ENCODE data around the gene ALDH1L1. TPM values are rescaled to one million over a fixed set of nuclear protein-coding genes. Genes with fewer than 3 reads are reported as not detected.

ALDH1L1 gene
- total and polyA plus RNA-seq, 2 of the 8 experiments (the other 6 are each of a cell fraction or from before 2014, with no cell fraction given) = 0.98 to 1.6 TPM

DNA sequence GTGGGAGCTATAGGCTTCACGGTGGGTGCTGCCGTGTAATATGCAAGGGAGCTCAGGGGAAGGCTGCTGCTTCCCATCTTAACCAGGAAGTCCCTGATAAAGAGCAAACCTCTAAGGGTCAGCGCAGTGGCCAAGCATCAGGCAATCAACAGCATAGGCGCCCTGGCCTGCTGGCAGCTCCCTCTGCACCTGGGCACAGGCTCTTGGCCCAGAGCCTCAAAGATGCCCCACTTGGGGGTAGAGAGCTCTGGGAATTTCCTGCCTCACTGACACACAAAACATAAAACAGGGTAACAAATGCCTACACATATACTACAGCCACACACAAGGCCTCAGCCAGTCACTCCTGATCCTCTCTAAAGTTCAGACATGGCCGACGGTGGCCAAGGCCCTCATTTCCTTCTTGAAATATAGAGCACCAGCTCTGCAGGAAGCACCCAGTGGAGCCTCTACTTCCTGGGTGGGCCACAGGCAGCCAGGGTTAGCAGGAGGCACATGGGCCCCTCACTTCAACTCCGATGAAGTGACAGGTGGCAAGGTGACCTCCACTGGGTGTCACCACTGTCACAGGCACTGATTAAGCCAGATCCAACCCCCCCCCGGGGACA is 116.9 kb downstream of the ALDH1L1 start:
- ChIA-PET CTCF (ENCODE audit: partially characterized antibody) (no interaction called here), POLR2A (ENCODE audit: partially characterized antibody) (no interaction called here)
- no peak overlapping the region for H3K56ac ChIP-seq (replicated peaks; ENCODE audit: insufficient read length, low read depth, low read length)
- H4K5ac ChIP-seq (ENCODE audit: insufficient read length, low read depth, low read length) = no peak overlapping the region
- H3K4me2 ChIP-seq (ENCODE audit: insufficient read depth in 1 of 2, low read depth in 2 of 2, low read length in 2 of 2) = no peak overlapping the region
- H3K18ac ChIP-seq (ENCODE audit: extremely low read depth, low read length) = no peak overlapping the region
- no peak overlapping the region for H3K14ac ChIP-seq (ENCODE audit: insufficient read length)
- H2BK120ac ChIP-seq (replicated peaks; ENCODE audit: low read depth, low read length) = no peak overlapping the region
- no peak overlapping the region for H2AK5ac ChIP-seq (ENCODE audit: low read depth, low read length)
- no peak overlapping the region for H2BK15ac ChIP-seq (ENCODE audit: low read length)
- no peak overlapping the region for H2BK12ac ChIP-seq (ENCODE audit: low read depth, low read length)
- no peak overlapping the region for H2BK5ac ChIP-seq (ENCODE audit: low read depth, low read length)
- H3K23me2 ChIP-seq (ENCODE audit: low read depth, low read length) = no peaks in the 10 kb centered on the region
- peaks cover 0 to 4% (median 2%) of the 10 kb centered on the region in 4 experiments; a peak in 4 of 7 replicates for H3K4me1 ChIP-seq (replicated peaks in 1 of 4; ENCODE audit: control insufficient read depth in 3 of 4, insufficient read depth in 4 of 4, low read length in 3 of 4)
- no peak overlapping the region for H3K27ac ChIP-seq (ENCODE audit: low read depth, low read length)
- DNase-seq (ENCODE audit: low read depth in 1 of 2, low spot score in 2 of 2) (no peak), FAIRE-seq (no peak)
- no peak overlapping the region for H2BK20ac ChIP-seq (ENCODE audit: low read length)
- H3K27me3 ChIP-seq (replicated peaks in 1 of 4; ENCODE audit: control insufficient read depth in 3 of 4, extremely low read depth in 1 of 4, insufficient read depth in 3 of 4, low read length in 3 of 4) = no peaks in the 10 kb centered on the region
- no peak overlapping the region for H3K4me3 ChIP-seq (ENCODE audit: extremely low read depth in 1 of 4, insufficient read depth in 2 of 4, low read depth in 3 of 4, low read length in 4 of 4)
- no peaks in the 10 kb centered on the region for H3K79me2 ChIP-seq (ENCODE audit: control insufficient read depth in 1 of 2, insufficient read depth in 2 of 2, low read length in 2 of 2)
- no peak overlapping the region for H4K8ac ChIP-seq (ENCODE audit: extremely low read depth, insufficient read depth, low read length)
- no peak overlapping the region for H3K9ac ChIP-seq (replicated peaks in 1 of 4; ENCODE audit: extremely low read depth in 1 of 4, low read depth in 3 of 4, low read length in 3 of 4)
- H3K4ac ChIP-seq (replicated peaks; ENCODE audit: insufficient read length, low read depth, low read length) = no peak overlapping the region
- H3K36me3 ChIP-seq (ENCODE audit: control insufficient read depth in 2 of 4, insufficient read depth in 4 of 4, low read length in 3 of 4) = no peaks in the 10 kb centered on the region
- no peaks in the 10 kb centered on the region for H3K9me3 ChIP-seq (ENCODE audit: insufficient read depth in 2 of 2, low read depth in 1 of 2, low read length in 1 of 2)
- 87% methylated on average over 8 of the region's 8 CpGs; no CpG with 5 or more reads in 1 of the 2 experiments for WGBS, 2 experiments (ENCODE audit: extremely low coverage in 1 of 2, insufficient coverage in 1 of 2, insufficient read length in 1 of 2, insufficient replicate concordance in 2 of 2, low coverage in 1 of 2, low lambda C conversion rate in 2 of 2, missing lambda C conversion rate in 1 of 2)
- H3K23ac ChIP-seq (ENCODE audit: insufficient read length) = no peak overlapping the region
- TF ChIP-seq BCL11A (IDR thresholded peaks at IDR 0.05; ENCODE audit: low read depth in 2 of 2, low read length in 2 of 2) (no peak), RXRA (IDR thresholded peaks at IDR 0.05; ENCODE audit: insufficient read depth, low read depth, low read length) (no peak), SAP30 (IDR thresholded peaks at IDR 0.05; ENCODE audit: insufficient read depth, insufficient replicate concordance, low read length) (no peak)
- TF ChIP-seq, protein P1, sequence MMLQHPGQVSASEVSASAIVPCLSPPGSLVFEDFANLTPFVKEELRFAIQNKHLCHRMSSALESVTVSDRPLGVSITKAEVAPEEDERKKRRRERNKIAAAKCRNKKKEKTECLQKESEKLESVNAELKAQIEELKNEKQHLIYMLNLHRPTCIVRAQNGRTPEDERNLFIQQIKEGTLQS (IDR thresholded peaks at IDR 0.05; ENCODE audit: insufficient read depth, low read depth, low read length) = no peak
- H3K79me1 ChIP-seq (ENCODE audit: low read depth, low read length) = no peaks in the 10 kb centered on the region
- no peak overlapping the region for H4K91ac ChIP-seq (replicated peaks; ENCODE audit: insufficient read length, low read length)
- H4K20me1 ChIP-seq (replicated peaks in 1 of 2; ENCODE audit: control insufficient read depth in 1 of 2, insufficient read depth in 2 of 2, low read length in 2 of 2) = no peaks in the 10 kb centered on the region
- H2AFZ ChIP-seq (ENCODE audit: low read length) = no peak overlapping the region
